ENCODE measurements around the gene SULT1A4. TPM values are rescaled to one million over a fixed set of nuclear protein-coding genes. Genes with fewer than 3 reads are reported as not detected.
"Not testable (repeated sequence)": the region's sequence is repeated elsewhere in the genome, so short reads cannot be mapped to it uniquely, and the experiment has no call there.

SULT1A4 gene
- total RNA-seq, result 3.2 and 9.8 TPM in 2 replicates

DNA sequence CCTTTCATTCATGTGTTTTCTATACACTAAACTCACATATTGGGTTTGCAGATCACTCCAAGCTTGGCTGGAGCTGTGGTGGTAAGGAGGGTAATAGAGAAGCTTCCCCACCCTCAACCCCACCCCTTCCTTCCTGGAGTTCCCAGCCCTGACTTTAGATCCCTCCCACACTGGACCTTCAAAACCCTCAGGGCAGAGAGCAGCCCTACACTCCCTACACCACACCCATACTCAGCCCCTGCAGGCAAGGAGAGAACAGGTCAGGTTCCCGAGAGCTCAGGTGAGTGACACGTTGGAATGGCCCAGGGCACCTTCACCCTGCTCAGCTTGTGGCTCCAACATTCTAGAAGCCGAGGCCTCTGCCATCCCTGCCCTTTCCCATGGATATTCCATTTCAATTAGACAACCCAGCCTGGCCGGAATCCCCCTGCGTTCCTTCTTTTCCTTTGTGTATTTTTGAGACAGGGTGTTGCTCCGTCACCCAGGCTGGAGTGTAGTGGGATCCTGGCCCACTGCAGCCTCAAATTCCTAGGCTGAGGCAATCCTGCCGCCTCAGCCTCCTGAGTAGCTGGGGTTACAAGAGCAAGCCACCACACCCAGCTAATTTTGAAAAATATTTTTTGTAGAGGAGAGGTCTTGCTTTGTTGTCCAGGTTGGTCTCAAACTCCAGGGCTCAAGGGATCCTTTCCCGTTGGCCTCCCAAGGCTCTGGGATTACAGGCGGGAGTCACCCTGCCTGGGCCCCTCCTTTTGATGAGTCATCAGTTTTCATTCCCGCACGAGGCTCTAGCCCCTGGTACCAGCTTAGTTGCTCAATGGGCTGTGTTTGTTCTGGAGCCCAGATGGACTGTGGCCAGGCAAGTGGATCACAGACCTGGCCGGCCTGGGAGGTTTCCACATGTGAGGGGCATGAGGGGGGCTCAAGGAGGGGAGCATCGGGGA lies at the start of gene SULT1A4:
Gene SULT1A4 (plus strand): TSS at position 208 of the 941 bp plus-strand sequence. CDS start 1,473 bp downstream, outside the sequence.
- intact Hi-C loops (cut with micrococcal nuclease), result not testable (repeated sequence)

DNA sequence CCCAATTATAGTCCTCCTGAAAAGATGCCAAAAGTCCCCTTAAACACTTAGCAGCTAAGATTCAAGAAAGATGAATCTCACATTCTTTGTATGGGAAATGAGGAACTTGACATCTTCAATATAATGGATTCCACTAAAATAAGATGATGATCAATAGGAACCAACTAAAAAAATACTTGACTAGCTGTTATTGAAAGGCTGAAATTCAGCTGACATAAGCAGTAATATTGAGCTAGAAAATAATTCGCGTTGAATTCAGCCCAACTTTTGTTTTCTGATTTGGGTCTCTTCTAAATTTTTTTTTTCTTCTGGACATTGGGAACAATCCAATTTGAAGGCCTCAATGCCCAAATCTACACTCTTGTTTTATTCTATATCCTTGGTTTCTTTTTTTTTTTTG lies 36.1 kb upstream of the SULT1A4 start:
- intact Hi-C loops (cut with micrococcal nuclease), result not testable (repeated sequence)

DNA sequence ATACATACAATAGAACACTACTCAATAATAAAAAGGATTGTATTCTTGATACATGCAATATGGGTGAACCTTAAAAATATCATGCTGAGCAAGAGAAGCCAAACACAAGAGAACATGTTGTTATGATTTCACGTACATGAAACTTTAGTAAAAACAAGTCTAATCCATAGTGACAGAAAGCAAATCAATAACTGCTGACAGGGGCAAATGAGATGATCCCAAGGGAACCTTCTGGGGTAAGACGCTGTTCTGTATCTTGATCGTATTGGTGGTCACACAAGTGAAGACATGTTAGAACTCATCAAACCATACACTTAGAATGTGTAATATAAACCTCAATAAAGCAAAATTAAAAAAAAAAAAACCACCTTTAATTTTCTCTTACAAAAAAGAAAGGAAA lies 34.3 kb upstream of the SULT1A4 start:
- intact Hi-C loops (cut with micrococcal nuclease), result not testable (repeated sequence)

DNA sequence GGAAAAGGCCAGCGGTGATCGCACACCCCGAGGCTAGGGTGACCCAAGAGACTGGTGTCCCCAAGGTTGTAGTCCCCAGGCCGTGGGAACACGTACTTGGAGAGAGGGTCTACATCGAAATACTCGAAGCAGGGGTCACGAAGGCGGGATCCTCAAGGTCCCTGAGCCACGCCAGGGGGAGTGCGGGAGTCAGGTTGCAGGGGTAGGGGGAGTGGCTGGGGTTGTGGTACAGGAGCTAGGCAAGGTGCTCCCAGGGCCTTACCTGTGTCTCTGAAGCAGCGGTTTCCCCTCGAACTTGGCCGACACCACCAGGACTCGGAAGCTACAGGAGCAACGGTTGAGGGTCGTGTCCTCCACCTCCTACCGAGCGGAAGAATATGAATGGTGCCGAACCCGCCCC lies 6.0 kb upstream of the SULT1A4 start:
- intact Hi-C loops (cut with micrococcal nuclease), result not testable (repeated sequence)

DNA sequence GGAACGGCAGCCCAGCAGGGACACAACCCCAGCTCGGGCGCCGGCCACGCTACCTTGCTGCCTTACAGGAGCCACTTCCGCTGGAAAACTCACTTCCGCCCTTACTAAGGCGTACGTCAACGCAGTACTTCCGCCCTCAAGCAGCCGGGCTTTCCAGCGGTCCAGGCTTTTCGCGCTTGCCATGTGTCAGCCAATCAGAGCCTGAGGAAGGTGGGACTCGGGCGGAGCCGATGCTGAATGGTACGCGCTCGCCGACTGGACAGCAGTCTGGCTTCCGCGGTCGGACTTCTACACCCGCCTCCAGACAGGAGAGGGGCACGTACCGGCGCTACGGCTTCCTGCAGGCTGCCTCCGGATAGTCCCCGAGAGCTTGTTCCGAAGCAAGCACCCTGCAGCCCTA lies 5.4 kb upstream of the SULT1A4 start, which contains the start of the genes BOLA2 and SLX1B:
Gene BOLA2 (minus strand): TSS at position 83 of the 400 bp plus-strand sequence. CDS start 98 bp downstream, outside the sequence.
Gene SLX1B (plus strand): TSS at position 265 of the 400 bp plus-strand sequence.
- intact Hi-C loops (cut with micrococcal nuclease), result not testable (repeated sequence)

DNA sequence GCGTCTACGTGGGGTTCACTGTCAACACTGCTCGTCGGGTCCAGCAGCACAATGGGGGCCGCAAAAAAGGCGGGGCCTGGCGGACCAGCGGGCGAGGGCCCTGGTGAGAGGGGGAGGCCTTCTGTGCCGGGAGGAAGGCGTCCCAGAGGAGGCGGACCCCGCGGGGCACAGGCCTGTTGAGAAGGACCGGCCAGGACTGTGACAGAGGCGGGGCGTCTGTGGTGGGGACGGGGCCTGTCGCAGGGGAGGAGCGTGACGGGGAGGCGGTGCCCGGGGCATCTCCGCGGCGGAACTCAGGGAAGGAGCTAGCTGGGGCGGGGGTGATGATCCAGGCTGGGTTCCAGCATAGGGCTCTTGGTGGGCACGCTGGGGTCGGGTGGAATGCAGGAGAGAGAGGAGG lies 4.9 kb upstream of the SULT1A4 start:
- intact Hi-C loops (cut with micrococcal nuclease), result not testable (repeated sequence)

DNA sequence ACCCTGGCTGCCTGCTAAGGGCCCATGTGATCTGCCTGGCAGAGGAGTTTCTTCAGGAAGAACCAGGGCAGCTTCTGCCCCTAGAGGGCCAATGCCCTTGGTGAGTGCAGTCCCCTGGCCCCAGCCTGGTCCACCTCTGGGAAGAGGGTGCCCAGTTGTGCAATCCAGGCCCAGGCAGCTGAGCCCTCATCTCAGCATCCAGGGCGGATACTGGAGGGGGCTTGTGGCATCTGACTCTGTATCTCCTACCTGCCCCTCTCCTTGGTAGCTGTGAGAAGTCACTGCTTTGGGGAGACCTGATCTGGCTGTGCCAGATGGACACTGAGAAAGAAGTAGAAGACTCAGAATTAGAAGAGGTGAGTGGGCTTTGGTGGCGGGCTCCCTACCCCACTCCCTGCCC lies 2.1 kb upstream of the SULT1A4 start:
- intact Hi-C loops (cut with micrococcal nuclease), result not testable (repeated sequence)

DNA sequence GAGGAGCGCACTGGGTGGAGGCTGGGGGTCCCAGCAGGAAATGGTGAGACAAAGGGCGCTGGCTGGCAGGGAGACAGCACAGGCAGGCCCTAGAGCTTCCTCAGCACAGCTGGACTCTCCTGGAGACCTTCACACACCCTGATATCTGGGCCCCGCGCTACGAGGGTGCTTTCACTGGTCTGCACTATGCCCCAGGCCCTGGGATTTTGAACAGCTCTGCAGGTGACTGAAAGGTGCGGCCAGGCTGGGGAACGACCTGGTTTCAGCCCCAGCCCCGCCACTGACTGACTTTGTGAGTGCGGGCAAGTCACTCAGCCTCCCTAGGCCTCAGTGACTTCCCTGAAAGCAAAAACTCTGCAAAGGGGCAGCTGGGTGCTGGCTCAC lies 926 bp downstream of the SULT1A4 start:
- intact Hi-C loops (cut with micrococcal nuclease), result not testable (repeated sequence)

DNA sequence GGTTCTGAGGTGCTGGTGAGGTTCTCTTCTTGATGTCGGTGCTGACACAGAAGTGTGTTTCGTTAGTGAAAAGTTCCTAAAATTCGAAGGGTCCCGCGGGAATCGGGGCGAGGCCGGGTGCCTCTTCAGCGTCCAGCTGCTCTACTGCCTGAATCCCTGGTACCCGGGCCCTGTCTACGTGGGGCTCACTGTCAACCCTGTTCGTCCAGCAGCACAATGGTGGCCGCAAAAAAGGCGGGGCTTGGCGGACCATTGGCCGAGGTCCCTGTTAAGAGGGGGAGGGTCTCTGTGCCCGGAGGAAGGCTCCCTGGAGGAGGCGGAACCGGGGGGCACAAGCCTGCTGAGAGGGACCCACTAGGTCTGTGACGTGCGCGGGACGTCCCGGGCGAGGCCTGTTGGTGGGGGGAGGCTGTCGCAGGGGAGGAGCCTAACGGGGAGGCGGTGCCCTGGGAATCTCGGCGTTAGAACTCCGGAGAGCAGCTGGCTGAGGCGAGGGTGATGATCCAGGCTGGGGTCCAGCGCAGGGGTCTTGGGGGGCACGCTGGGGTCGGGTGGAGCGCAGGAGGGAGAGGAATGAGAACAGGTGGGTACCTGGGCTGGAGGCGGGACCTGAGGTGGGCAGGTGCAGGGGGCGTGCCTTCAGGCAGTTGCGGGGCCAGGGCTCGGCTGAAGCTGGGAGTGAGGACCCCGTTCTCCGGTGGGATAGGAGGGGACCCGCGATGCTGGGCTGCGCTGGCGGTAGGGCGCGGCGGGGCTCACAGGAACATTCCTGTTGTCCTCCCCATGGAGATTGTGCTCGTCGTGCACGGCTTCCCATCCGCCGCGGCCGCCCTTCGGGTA lies 6.5 kb downstream of the SULT1A4 start:
- intact Hi-C loops (cut with micrococcal nuclease), result not testable (repeated sequence)

DNA sequence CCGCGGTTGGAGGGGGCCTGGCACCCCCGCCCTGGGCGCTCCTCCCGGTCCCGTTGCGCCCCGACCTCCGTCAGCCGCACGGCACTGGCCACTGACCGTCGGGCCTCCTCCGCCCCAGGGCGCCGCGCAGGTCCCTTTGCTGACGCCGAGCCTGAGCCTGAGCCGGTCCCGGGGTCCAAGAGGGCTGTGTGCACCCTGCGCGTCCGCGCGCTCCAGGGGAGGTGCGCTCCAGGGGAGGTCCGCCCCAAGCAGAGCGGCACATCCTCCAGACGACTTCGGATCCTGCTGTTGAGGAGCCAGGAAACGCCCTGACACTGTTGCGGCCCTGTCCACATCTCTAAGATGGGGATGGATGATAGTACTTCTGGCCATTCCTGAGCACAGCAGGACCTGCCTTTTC lies 7.2 kb downstream of the SULT1A4 start:
- intact Hi-C loops (cut with micrococcal nuclease), result not testable (repeated sequence)

DNA sequence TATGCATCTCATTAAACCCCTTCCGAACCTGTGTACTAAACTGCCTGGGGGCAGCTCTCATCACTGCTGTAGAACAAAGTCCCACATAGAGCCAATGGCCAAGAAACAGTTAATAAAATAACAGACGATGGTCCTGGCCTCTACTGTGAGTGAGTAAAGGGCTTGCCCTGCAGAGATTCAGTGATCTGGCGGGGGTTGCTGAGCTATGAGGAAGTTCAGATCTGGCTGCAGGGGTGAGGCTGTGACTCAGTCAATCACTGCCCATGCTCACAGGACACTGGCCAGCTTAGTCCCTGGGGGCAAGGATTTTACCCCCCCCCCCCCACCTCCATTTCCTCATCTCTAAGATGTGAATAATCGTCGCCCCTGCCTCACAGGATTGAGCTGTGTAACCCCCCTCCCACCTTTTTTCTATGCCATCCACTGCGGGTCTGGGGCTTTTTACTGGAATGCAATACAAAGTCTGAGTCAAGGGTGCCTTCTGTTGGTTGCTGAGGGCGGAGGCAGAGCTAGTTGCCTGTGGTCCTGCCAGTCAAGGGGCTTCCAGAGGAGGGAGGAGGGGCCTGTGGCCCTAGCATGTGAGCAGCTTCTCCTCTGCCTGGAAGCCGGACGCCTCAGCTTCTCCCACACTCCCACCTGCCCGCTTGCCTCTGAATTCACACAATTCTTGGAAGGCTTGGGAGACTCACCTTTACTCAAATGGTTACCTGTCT lies 8.1 kb downstream of the SULT1A4 start:
- intact Hi-C loops (cut with micrococcal nuclease), result not testable (repeated sequence)

DNA sequence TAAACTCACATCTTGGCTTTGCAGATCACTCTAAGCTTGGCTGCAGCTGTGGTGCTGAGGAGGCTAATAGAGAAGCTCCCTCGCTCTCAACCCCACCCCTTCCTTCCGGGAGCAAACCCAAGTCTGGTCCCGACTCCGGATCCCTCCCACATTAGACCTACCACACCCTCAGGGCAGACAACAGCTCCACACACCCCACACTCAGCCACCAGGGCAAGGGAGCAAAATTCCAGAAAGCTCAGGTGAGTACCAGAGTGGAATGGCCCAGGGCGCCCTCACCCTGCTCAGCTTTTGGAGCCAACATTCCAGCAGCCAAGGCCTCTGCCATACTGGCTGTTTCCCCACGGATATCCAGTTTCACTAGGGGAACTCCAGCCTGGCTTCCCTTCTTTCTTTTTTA lies 9.9 kb downstream of the SULT1A4 start:
- intact Hi-C loops (cut with micrococcal nuclease), result not testable (repeated sequence)

DNA sequence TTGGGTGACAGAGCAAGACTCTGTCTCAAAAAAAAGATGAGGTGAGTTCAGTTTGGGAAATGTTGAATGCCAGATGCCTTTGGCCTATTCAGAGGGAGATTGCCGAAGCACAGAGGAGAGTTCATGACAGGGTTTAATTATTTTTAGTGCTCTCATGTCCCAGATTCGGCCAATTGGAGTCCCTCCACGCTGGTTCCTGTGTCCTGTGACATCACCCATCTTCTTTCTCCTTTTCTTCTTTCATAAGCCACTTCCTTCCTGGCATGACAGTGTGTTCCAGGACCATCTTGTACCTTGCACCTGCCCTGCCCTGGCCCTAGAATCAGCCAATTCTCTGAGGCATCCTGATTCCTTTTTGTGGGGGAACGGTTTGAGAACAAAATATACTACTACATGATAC lies 12.4 kb downstream of the SULT1A4 start:
- intact Hi-C loops (cut with micrococcal nuclease), result not testable (repeated sequence)

DNA sequence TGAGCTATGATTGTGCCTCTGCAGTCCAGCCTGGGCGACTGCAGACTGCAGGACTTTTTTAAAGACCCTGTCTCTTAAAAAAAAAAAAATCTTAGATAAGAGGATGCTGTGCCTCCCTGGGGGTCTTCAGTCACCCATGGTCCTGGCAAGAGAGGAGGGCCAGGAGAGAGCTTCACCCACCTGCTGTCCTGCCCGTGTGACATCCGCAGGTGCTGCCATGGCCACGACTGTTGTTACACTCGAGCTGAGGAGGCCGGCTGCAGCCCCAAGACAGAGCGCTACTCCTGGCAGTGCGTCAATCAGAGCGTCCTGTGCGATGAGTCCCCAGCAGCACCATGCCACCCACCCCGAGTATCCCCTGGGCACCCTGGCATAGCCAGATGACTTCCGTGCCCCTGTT lies 22.6 kb downstream of the SULT1A4 start:
- intact Hi-C loops (cut with micrococcal nuclease), result not testable (repeated sequence)

DNA sequence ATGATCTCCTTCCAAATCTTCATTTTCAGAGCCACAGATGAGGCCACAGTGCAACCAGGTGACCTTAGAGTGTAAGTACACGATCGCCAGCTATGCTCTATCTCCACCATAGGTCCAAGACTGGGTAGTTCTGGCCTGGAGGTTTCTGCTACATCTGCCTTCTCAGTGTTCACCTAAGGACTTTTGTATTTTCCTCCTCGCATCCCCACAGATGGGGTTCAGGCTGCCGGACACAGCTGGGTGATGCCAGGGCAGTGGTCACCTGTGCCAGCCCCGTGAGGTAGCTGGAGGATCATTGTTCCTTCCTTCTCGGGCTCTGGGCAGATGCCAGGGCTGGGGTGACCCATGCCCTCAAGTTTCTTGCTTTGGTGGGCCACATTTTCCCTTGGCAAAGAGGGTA lies 46.6 kb downstream of the SULT1A4 start, which contains the start of gene NPIPB12:
Gene NPIPB12 (minus strand): TSS at position 101 of the 400 bp plus-strand sequence.
- intact Hi-C loops (cut with micrococcal nuclease), result not testable (repeated sequence)

Other genes starting within 250 kb of the SULT1A4 start
- 3.0 and 3.1 TPM in 2 replicates for gene NPIPB11, start 53.2 kb upstream of the SULT1A4 start, total RNA-seq
- gene BOLA2, start 5.6 kb upstream of the SULT1A4 start, total RNA-seq, result 13.0 and 15.1 TPM in 2 replicates
- gene SLX1B, start 5.4 kb upstream of the SULT1A4 start, total RNA-seq, result 38.4 and 81.2 TPM in 2 replicates
- 82.4 and 87.8 TPM in 2 replicates for gene NPIPB12, start 46.5 kb downstream of the SULT1A4 start, total RNA-seq
- 431 and 444 TPM in 2 replicates for gene SPN, start 203.3 kb downstream of the SULT1A4 start, total RNA-seq
- gene QPRT, start 219.3 kb downstream of the SULT1A4 start, total RNA-seq, result 11.9 and 12.5 TPM in 2 replicates

All from T-helper 2 cell treated with Interferon-gamma antibody and Interleukin-4, amounts not matched to agents 100 ng/mL and 5 ng/mL, for 36 hours (primary cell).